ENCODE results near the gene SLC24A1. TPM values are rescaled to one million over a fixed set of nuclear protein-coding genes. Genes with fewer than 3 reads are reported as not detected.

Gene SLC24A1
- polyA plus RNA-seq, 3 donors: 0.80 to 1.7 (median 0.83) TPM

DNA sequence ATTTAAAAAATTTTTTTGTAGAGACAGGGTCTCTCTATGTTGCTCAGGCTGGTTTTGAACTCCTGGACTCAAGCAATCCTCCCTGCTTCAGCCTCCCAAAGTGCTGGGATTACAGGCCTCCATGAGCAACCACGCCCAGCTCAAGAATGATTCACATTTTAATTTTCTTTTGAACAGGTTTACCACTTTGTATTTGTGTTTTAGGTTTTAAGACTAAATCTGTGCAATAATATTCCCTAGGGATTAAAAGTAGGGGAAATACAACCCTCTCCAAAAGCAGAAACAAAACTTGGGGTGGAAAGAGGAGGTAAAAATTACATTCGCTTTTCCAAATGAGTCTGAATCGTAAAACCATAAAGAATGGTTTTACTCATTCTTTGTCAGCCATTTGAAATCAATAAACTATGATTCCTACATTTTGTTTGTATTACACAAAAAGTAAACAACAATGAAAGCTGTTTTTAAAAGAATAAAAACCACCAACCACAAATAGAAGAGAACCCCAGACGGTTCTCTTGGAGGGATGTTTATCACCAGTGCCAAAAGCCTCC lies 37.8 kb downstream of the SLC24A1 start:
- Mint-ChIP-seq H3K9me3 (no peaks in the 10 kb centered on the region), H3K36me3 (peaks cover 65 to 85% of the 10 kb centered on the region in 2 donors), H3K4me3 (no peak overlapping the region), H3K4me1 (no peaks in the 10 kb centered on the region), H3K27ac (no peak overlapping the region), H3K27me3 (ENCODE audit: low read depth in 3 of 3) (no peaks in the 10 kb centered on the region)
- Histone ChIP-seq H3K9me3 (replicated peaks in 1 of 2; ENCODE audit: control insufficient read depth in 1 of 2, insufficient read depth in 1 of 2, low read length in 2 of 2) (no peaks in the 10 kb centered on the region), H2AFZ (ENCODE audit: insufficient read depth, low read depth, low read length, poor library complexity, severe bottlenecking) (no peak overlapping the region), H4K20me1 (ENCODE audit: insufficient read depth, low read length) (no peaks in the 10 kb centered on the region), H3K36me3 (replicated peaks in 1 of 2; ENCODE audit: control insufficient read depth in 1 of 2, insufficient read depth in 2 of 2, low read length in 2 of 2) (peaks cover 86 to 96% of the 10 kb centered on the region in 2 donors), H3K79me2 (ENCODE audit: insufficient read depth, low read length) (no peaks in the 10 kb centered on the region), H3K27ac (ENCODE audit: low read depth in 1 of 2, low read length in 2 of 2) (peak overlapping the region in 1 of 2 donors; percentile 4), H3K27me3 (ENCODE audit: control insufficient read depth in 2 of 2, insufficient read depth in 2 of 2, low read length in 2 of 2) (no peaks in the 10 kb centered on the region), H3K4me3 (replicated peaks in 1 of 3; ENCODE audit: low read depth in 2 of 3, low read length in 3 of 3) (no peak overlapping the region), H3K4me1 (ENCODE audit: control insufficient read depth in 1 of 2, insufficient read depth in 2 of 2, low read length in 2 of 2) (no peaks in the 10 kb centered on the region), H3K9ac (ENCODE audit: insufficient read depth, low read length, poor library complexity, severe bottlenecking) (no peak overlapping the region), H3K4me2 (replicated peaks; ENCODE audit: extremely low read depth, low read length, poor library complexity, severe bottlenecking) (no peak overlapping the region)
- no peak for TF ChIP-seq CTCF (IDR thresholded peaks at IDR 0.05)
- WGBS (ENCODE audit: insufficient coverage): no CpG with 5 or more reads among the region's 4 CpGs
- intact Hi-C loops (cut with micrococcal nuclease): loop anchor here in 1 of 2 donors (10.0 kb wide), 1 partner anchor 185 kb away; no protein-coding TSS in a partner anchor
- DNase-seq: no peak

- H3K27me3 ChIP-seq (ENCODE audit: control insufficient read depth in 2 of 2, insufficient read depth in 2 of 2, low read length in 2 of 2): no peaks in the 10 kb centered on the region
- Mint-ChIP-seq H3K27ac (no peak overlapping the region), H3K9me3 (no peaks in the 10 kb centered on the region), H3K27me3 (ENCODE audit: low read depth in 3 of 3) (no peaks in the 10 kb centered on the region), H3K4me1 (no peaks in the 10 kb centered on the region), H3K36me3 (peaks cover 64 to 85% of the 10 kb centered on the region in 2 donors), H3K4me3 (no peak overlapping the region)
- H3K36me3 ChIP-seq (replicated peaks in 1 of 2; ENCODE audit: control insufficient read depth in 1 of 2, insufficient read depth in 2 of 2, low read length in 2 of 2): peaks cover 85 to 96% of the 10 kb centered on the region in 2 donors
- H2AFZ ChIP-seq (ENCODE audit: insufficient read depth, low read depth, low read length, poor library complexity, severe bottlenecking): no peak overlapping the region
- no peak overlapping the region for H3K4me2 ChIP-seq (replicated peaks; ENCODE audit: extremely low read depth, low read length, poor library complexity, severe bottlenecking)
- no peaks in the 10 kb centered on the region for H4K20me1 ChIP-seq (ENCODE audit: insufficient read depth, low read length)
- H3K27ac ChIP-seq (ENCODE audit: low read depth in 1 of 2, low read length in 2 of 2): no peak overlapping the region
- no peak overlapping the region for H3K4me3 ChIP-seq (replicated peaks in 1 of 3; ENCODE audit: low read depth in 2 of 3, low read length in 3 of 3)
- H3K9me3 ChIP-seq (replicated peaks in 1 of 2; ENCODE audit: control insufficient read depth in 1 of 2, insufficient read depth in 1 of 2, low read length in 2 of 2): no peaks in the 10 kb centered on the region
- no CpG with 5 or more reads among the region's 2 CpGs for WGBS (ENCODE audit: insufficient coverage)
- DNase-seq: peak in 1 of 3 donors; percentile 45
- H3K4me1 ChIP-seq (ENCODE audit: control insufficient read depth in 1 of 2, insufficient read depth in 2 of 2, low read length in 2 of 2): no peaks in the 10 kb centered on the region
- no peaks in the 10 kb centered on the region for H3K79me2 ChIP-seq (ENCODE audit: insufficient read depth, low read length)
- H3K9ac ChIP-seq (ENCODE audit: insufficient read depth, low read length, poor library complexity, severe bottlenecking): no peak overlapping the region
- no peak for TF ChIP-seq CTCF (IDR thresholded peaks at IDR 0.05)
- intact Hi-C loops (cut with micrococcal nuclease): loop anchor here in 1 of 2 donors (10.0 kb wide), 1 partner anchor 186 kb away; no protein-coding TSS in a partner anchor
Measured at GRCh38 chr15:65660927-65661326, 39.2 kb downstream of the SLC24A1 start.
